ENCODE measurements around the gene PDE11A. TPM values are rescaled to one million over a fixed set of nuclear protein-coding genes. Genes with fewer than 3 reads are reported as not detected.

The PDE11A gene
- total RNA-seq, 1 donor from 2014 or later, result not detected

- Mint-ChIP-seq H3K36me3 (ENCODE audit: low read depth) (no peaks in the 10 kb centered on the region), H3K27me3 (peaks cover 2% of the 10 kb centered on the region), H3K4me1 (no peaks in the 10 kb centered on the region), H3K27ac (no peak overlapping the region), H3K4me3 (no peak overlapping the region), H3K9me3 (no peaks in the 10 kb centered on the region)
- POLR2A ChIA-PET, result no interaction called here
- no peak for TF ChIP-seq CTCF (IDR thresholded peaks at IDR 0.05)
- DNase-seq (no peak), ATAC-seq (ENCODE audit: low read depth) (no peak)
- intact Hi-C loops (cut with micrococcal nuclease), result no loop called here
- CTCF ChIA-PET, result no interaction called here
These were observed 383.7 kb downstream of the PDE11A start for GRCh38 chr2:177688844-177689243.

GRCh38 chr2:177683661-177684069 lies 388.9 kb downstream of the PDE11A start:
- DNase-seq, result no peak
- no peaks in the 10 kb centered on the region for H3K36me3 Mint-ChIP-seq (ENCODE audit: low read depth)
- POLR2A ChIA-PET, result no interaction called here
- no peak for TF ChIP-seq CTCF (IDR thresholded peaks at IDR 0.05)
- H3K4me1 Mint-ChIP-seq, result no peaks in the 10 kb centered on the region
- H3K4me3 Mint-ChIP-seq, result no peak overlapping the region
- ATAC-seq (ENCODE audit: low read depth), result no peak
- H3K9me3 Mint-ChIP-seq, result no peaks in the 10 kb centered on the region
- CTCF ChIA-PET, result no interaction called here
- no peaks in the 10 kb centered on the region for H3K27me3 Mint-ChIP-seq
- intact Hi-C loops (cut with micrococcal nuclease), result no loop called here
- H3K27ac Mint-ChIP-seq, result no peak overlapping the region

GRCh38 chr2:177682836-177683660 lies 389.5 kb downstream of the PDE11A start:
- CTCF ChIA-PET, result no interaction called here
- DNase-seq, result no peak
- TF ChIP-seq CTCF (IDR thresholded peaks at IDR 0.05), result no peak
- Mint-ChIP-seq H3K27ac (no peak overlapping the region), H3K36me3 (ENCODE audit: low read depth) (no peaks in the 10 kb centered on the region), H3K9me3 (no peaks in the 10 kb centered on the region), H3K27me3 (no peaks in the 10 kb centered on the region), H3K4me1 (no peaks in the 10 kb centered on the region), H3K4me3 (no peak overlapping the region)
- no peak for ATAC-seq (ENCODE audit: low read depth)
- intact Hi-C loops (cut with micrococcal nuclease), result no loop called here
- POLR2A ChIA-PET, result no interaction called here

- Mint-ChIP-seq H3K9me3 (no peaks in the 10 kb centered on the region), H3K36me3 (ENCODE audit: low read depth) (no peaks in the 10 kb centered on the region), H3K27me3 (no peaks in the 10 kb centered on the region), H3K27ac (no peak overlapping the region), H3K4me1 (no peaks in the 10 kb centered on the region), H3K4me3 (no peak overlapping the region)
- no peak for DNase-seq
- ATAC-seq (ENCODE audit: low read depth), result no peak
- no peak for TF ChIP-seq CTCF (IDR thresholded peaks at IDR 0.05)
- intact Hi-C loops (cut with micrococcal nuclease), result no loop called here
- ChIA-PET POLR2A (no interaction called here), CTCF (no interaction called here)
These were observed 390.6 kb downstream of the PDE11A start for GRCh38 chr2:177682006-177682405.

GRCh38 chr2:177680866-177681712 lies 391.5 kb downstream of the PDE11A start:
- DNase-seq (no peak), ATAC-seq (ENCODE audit: low read depth) (no peak)
- Mint-ChIP-seq H3K4me1 (no peaks in the 10 kb centered on the region), H3K4me3 (no peak overlapping the region), H3K27me3 (peaks cover 1% of the 10 kb centered on the region), H3K9me3 (no peaks in the 10 kb centered on the region), H3K36me3 (ENCODE audit: low read depth) (no peaks in the 10 kb centered on the region), H3K27ac (no peak overlapping the region)
- CTCF ChIA-PET, result no interaction called here
- intact Hi-C loops (cut with micrococcal nuclease), result no loop called here
- POLR2A ChIA-PET, result no interaction called here
- TF ChIP-seq CTCF (IDR thresholded peaks at IDR 0.05), result no peak
